SK-N-MC (cell line): ENCODE measurements around the gene RTN4R.
A peak's percentile ranks its signal among the peaks of the same experiment; 100 is the strongest.

Experiments used
- DNase-seq: peaks from one replicate; pipeline ENCODE4 v3.0.0-alpha.2; 2011; ENCODE audit warnings: low read depth, low spot score
- H3K27ac ChIP-seq: fragments of 200-600 bp; sonication (generic); 2 replicates; pipeline ENCODE4 v1.5.1; 2016; ENCODE audit warnings: mixed run types
- H3K36me3 ChIP-seq: fragments of 200-600 bp; sonication (generic); 2 replicates; pipeline ENCODE4 v1.6.1; 2017; ENCODE audit warnings: antibody characterized with exemption, low read length, mixed read lengths; ENCODE audit not compliant: insufficient read depth
- H3K4me3 ChIP-seq: fragments of 200-600 bp; sonication (generic); 2 replicates; pipeline ENCODE4 v1.5.1; 2016
- H3K9ac ChIP-seq: fragments of 200-600 bp; sonication (generic); 2 replicates; pipeline ENCODE4 v1.8.0; 2017; ENCODE audit warnings: mixed run types, mixed read lengths; ENCODE audit not compliant: insufficient read length
- H3K9me3 ChIP-seq: fragments of 200-600 bp; sonication (generic); 2 replicates; pipeline ENCODE4 v1.6.1; 2017; ENCODE audit warnings: low read depth, mild to moderate bottlenecking, antibody characterized with exemption, low read length, moderate library complexity, mixed read lengths
- EZH2 ChIP-seq: fragments of 200-600 bp; sonication (generic); IDR thresholded peaks from one replicate; pipeline ENCODE4 v1.6.1; 2017; ENCODE audit warnings: antibody characterized with exemption
- FOXP2 ChIP-seq: optimal IDR thresholded peaks from 2 replicates; pipeline ENCODE3; 2011; ENCODE audit warnings: mild to moderate bottlenecking, moderate library complexity; ENCODE audit not compliant: insufficient read depth; ENCODE audit errors: extremely low read length, control extremely low read depth
- POLR2AphosphoS5 ChIP-seq: IDR thresholded peaks from 2 replicates; pipeline ENCODE4 v1.6.1; 2012; ENCODE audit warnings: mild to moderate bottlenecking, low read depth, low read length, borderline replicate concordance

RTN4R gene

DNA sequence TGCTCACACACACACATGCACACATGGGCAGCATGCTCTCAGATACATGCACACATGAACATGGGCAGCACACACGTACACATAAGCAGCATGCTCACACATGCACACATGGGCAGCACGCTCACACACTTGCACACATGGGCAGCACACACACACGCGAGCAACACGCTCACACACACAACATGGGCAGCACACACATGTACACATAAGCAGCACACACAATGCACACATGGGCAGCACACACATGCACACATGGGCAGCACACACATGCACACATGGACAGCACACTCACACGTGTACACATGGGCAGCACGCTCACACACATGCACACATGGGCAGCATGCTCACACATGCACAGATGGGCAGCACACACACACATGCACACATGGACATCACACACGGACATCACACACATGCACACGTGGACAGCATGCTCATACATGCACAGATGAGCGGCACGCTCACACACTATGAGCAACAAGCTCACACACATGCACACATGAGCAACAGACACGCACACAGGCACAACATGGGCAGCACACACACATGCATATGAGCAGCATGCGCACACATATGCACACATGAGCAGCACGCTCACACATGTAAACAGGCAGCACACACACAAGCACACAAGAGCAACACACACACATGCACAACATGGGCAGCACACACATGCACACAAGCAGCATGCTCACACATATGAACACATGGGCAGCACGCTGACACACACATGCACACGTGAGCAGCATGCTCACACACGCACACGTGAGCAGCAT, 43.0 kb downstream of the RTN4R start:
- H3K27ac ChIP-seq, result no peak overlapping the region

GRCh38 chr22:20224256-20224626, 43.9 kb downstream of the RTN4R start:
- no peak for TF ChIP-seq FOXP2
- no peak for TF ChIP-seq EZH2
- no peak for TF ChIP-seq POLR2AphosphoS5

More for the DNA sequence above, 43.0 kb downstream of the RTN4R start:
- H3K36me3 ChIP-seq, result no peaks in the 10 kb centered on the region
- DNase-seq, result no peak
- TF ChIP-seq FOXP2 (no peak), EZH2 (no peak), POLR2AphosphoS5 (no peak)
- H3K9ac ChIP-seq, result no peak overlapping the region
- no peak overlapping the region for H3K4me3 ChIP-seq
- H3K9me3 ChIP-seq, result no peaks in the 10 kb centered on the region

GRCh38 chr22:20223421-20224255, 44.5 kb downstream of the RTN4R start:
- Histone ChIP-seq H3K4me3 (no peak overlapping the region), H3K9ac (no peak overlapping the region), H3K9me3 (no peaks in the 10 kb centered on the region), H3K27ac (no peak overlapping the region), H3K36me3 (no peaks in the 10 kb centered on the region)
- DNase-seq, result no peak
- TF ChIP-seq POLR2AphosphoS5 (no peak), EZH2 (no peak), FOXP2 (no peak)

More at GRCh38 chr22:20224256-20224626, 43.9 kb downstream of the RTN4R start:
- no peak overlapping the region for H3K4me3 ChIP-seq
- H3K36me3 ChIP-seq, result no peaks in the 10 kb centered on the region
- no peak overlapping the region for H3K27ac ChIP-seq
- H3K9me3 ChIP-seq, result no peaks in the 10 kb centered on the region
- H3K9ac ChIP-seq, result no peak overlapping the region
- no peak for DNase-seq

DNA sequence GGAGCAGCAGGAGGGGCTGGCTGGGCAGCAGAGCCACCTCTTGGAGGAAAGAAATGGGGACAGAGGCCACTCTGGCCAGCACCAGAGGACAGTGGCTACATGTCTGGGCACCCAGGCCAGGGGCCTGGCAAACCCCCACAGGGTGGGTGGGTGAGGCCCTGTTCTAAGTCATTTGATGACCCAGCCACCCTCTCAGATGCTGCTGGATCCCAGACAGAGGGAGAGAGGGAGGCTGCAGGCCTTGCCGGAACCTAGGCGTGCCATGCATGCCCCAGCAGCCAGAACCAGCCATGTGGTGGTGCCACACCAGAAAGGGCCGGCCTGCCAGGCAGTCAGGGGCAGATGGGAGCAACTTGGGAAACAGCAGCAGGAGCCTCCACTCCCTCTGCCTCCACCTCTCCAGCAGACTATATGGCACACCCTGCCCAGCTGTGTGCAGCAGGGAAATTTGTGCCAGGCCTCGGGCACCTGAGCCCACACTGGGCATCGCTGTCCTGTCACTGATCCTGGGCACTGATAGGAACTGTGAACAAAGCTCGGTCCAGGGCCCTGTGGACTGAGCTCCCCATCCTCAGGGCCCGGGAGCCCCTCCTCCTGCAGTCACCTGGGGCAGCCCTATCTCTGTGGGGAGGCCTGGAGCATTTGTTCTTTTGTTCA, 45.2 kb downstream of the RTN4R start:
- Histone ChIP-seq H3K4me3 (no peak overlapping the region), H3K9me3 (no peaks in the 10 kb centered on the region), H3K36me3 (no peaks in the 10 kb centered on the region), H3K27ac (no peak overlapping the region), H3K9ac (no peak overlapping the region)
- no peak for DNase-seq
- TF ChIP-seq EZH2 (no peak), FOXP2 (no peak), POLR2AphosphoS5 (no peak)

DNA sequence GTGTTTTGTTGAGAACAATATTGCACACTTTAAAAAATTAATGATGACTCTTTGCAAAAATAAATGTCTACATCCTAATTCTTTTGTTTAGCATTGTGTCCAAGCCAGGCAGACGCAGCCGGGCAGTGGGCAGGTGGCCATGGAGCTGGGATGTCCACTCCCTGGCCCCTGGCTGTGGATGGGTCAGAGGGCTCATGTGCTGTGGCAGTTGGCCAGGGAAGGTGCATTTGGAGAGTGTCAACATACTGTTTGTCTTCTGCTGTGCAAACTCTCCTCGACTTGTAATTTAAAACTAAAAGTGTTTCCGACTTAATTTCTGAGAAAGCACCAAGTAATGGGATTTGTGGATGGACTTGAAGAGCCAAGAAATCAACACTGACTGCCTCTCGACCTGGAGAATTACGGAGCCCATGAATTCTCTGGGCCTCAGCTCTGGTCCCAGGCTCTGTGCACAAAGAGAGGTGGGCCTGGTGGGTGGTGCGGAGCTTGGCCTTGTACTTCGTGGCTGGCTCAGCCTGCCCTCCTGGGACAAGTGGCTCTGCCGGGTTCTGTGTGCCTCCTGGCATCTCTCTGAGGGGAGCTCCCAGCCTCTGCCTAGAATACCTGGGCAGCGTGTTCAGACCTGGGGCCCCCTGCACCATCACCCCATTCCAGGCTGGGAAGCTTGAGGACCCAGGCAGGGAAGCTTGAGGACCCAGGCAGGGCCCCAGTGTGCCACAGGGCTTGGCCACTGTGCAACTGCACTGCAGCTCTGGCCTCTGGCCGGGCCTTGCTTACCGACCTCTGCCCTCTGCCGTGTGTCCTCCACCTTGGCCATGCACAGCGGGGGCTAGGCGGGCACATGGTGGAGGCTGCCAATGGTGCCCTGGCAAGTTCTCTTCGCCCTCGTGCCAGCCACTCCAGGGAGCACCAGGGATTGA, 46.4 kb downstream of the RTN4R start:
- no peak for DNase-seq
- H3K27ac ChIP-seq, result peak overlapping the region; percentile 27
- no peaks in the 10 kb centered on the region for H3K9me3 ChIP-seq
- H3K4me3 ChIP-seq, result no peak overlapping the region
- no peak overlapping the region for H3K9ac ChIP-seq
- no peaks in the 10 kb centered on the region for H3K36me3 ChIP-seq
- TF ChIP-seq POLR2AphosphoS5 (no peak), EZH2 (no peak), FOXP2 (no peak)

- TF ChIP-seq EZH2, result no peak
- TF ChIP-seq POLR2AphosphoS5, result no peak
- TF ChIP-seq FOXP2, result no peak
- Histone ChIP-seq H3K4me3 (no peak overlapping the region), H3K9me3 (no peaks in the 10 kb centered on the region), H3K27ac (peak overlapping the region; percentile 27; the same call in 1 of the 2 replicates), H3K9ac (no peak overlapping the region), H3K36me3 (no peaks in the 10 kb centered on the region)
- no peak for DNase-seq
Measured at GRCh38 chr22:20220629-20221026, 47.5 kb downstream of the RTN4R start.
